ENCODE results near the gene PYROXD2.

PYROXD2 gene

GRCh38 chr10:98411768-98412167 is 3.2 kb downstream of the PYROXD2 start:
- no peak for DNase-seq

GRCh38 chr10:98411166-98411565 is 3.8 kb downstream of the PYROXD2 start:
- no peak for DNase-seq

- no peak for DNase-seq
Measured at GRCh38 chr10:98410759-98411158, 4.2 kb downstream of the PYROXD2 start.

- no peak for DNase-seq
Measured at GRCh38 chr10:98410135-98410743, 4.7 kb downstream of the PYROXD2 start.

GRCh38 chr10:98408799-98409198 is 6.2 kb downstream of the PYROXD2 start:
- no peak for DNase-seq

GRCh38 chr10:98407744-98408241 is 7.2 kb downstream of the PYROXD2 start:
- no peak for DNase-seq

- no peak for DNase-seq
Measured at GRCh38 chr10:98407017-98407743, 7.8 kb downstream of the PYROXD2 start.

GRCh38 chr10:98405422-98405821 is 9.6 kb downstream of the PYROXD2 start:
- DNase-seq, result no peak

- DNase-seq, result no peak
Measured at GRCh38 chr10:98404571-98405359, 10.2 kb downstream of the PYROXD2 start.

GRCh38 chr10:98403812-98404504 is 11.0 kb downstream of the PYROXD2 start:
- no peak for DNase-seq

GRCh38 chr10:98402931-98403718 is 11.9 kb downstream of the PYROXD2 start:
- no peak for DNase-seq

- no peak for DNase-seq
Measured at GRCh38 chr10:98402478-98402877, 12.5 kb downstream of the PYROXD2 start.

GRCh38 chr10:98400482-98400881 is 14.5 kb downstream of the PYROXD2 start:
- DNase-seq, result no peak

- no peak for DNase-seq
Measured at GRCh38 chr10:98399784-98400183, 15.2 kb downstream of the PYROXD2 start.

GRCh38 chr10:98397089-98397600 is 17.8 kb downstream of the PYROXD2 start:
- no peak for DNase-seq

GRCh38 chr10:98396096-98397063 is 18.6 kb downstream of the PYROXD2 start:
- DNase-seq, result no peak

- no peak for DNase-seq
Measured at GRCh38 chr10:98394851-98395440, 20.0 kb downstream of the PYROXD2 start.

- no peak for DNase-seq
Measured at GRCh38 chr10:98391578-98391991, 23.4 kb downstream of the PYROXD2 start.

GRCh38 chr10:98391065-98391464 is 23.9 kb downstream of the PYROXD2 start:
- no peak for DNase-seq

- DNase-seq, result no peak
Measured at GRCh38 chr10:98390406-98390805, 24.6 kb downstream of the PYROXD2 start.
